Measurements from ENCODE around the gene CACNA2D1.
"Not testable (repeated sequence)": the region's sequence is repeated elsewhere in the genome, so short reads cannot be mapped to it uniquely, and the experiment has no call there.

Gene CACNA2D1

DNA sequence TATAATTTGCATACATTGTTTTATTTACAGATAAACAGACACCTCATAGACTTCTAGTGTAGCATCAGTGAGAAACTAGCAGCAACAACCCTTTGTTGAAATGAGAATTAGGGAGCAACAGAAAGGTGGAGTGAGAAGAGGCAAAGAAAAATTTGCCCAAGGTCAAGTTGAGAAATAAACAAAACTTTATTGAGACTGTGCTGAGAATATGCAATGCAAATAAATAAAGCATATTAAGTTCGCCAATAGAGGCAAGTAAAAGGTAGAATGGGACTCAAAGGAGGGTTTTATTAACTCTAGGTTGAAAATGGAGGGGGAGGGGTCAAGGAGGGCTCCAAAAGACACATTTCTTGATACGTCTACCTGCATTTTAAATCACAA is 49.7 kb downstream of the CACNA2D1 start:
- no peak for DNase-seq (ENCODE audit: low spot score)
- FAIRE-seq: no peak

DNA sequence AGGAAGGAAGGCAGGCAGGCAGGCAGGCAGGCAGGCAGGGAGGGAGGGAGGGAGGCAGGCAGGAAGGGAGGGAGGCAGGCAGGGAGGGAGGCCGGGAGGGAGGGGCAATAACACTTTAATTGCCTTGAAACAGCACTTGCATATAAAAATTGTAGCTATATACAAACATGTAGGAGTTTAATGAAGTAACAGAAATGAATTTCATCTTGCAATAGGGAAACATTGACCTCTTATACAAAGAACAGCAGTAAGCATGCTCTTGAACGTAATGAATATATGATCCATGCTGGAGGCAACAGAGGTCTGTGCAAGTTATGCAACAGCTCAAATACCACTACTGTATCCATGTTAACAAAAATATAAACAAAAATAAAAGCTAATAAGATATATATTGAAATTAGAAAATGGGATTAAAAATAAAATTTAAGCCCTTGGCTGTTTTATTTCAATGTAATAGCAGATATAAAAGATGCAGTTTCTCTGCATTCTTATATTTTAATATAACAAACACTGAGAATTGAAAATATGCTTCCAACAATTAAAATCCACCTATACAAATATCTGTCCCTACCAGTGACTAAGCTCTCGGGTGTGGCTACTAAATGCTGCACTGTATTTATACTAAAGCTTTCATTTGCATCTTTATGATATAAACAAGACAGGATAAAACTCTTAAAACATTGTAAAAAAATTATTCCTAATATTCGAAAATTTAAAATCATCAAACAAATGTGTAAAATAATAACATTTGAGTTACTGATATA is 50.3 kb downstream of the CACNA2D1 start:
- FAIRE-seq (peak; percentile 67), DNase-seq (ENCODE audit: low spot score) (no peak)

DNA sequence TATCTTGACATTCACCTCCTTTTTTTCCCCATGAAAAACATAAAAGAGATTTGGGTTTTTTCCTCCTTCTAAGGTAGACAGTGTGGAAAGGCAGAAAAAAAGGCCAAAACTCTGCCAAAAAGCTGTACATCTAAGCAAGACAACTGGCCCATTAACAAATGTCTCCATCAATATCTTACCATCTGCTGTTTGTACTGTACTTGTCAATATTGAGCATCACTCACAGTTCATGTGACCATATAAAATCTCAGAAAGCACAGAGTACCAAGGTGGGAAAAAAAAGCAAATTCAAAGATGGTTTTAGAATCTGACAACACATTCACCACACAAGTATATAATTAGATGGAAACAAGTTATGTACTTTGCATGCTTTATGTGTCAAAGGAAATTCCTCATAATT is 52.6 kb downstream of the CACNA2D1 start:
- DNase-seq (ENCODE audit: low spot score): no peak
- FAIRE-seq: no peak

- FAIRE-seq: no peak
- DNase-seq (ENCODE audit: low spot score): no peak
Observed at GRCh38 chr7:82389876-82390275, 53.7 kb downstream of the CACNA2D1 start.

DNA sequence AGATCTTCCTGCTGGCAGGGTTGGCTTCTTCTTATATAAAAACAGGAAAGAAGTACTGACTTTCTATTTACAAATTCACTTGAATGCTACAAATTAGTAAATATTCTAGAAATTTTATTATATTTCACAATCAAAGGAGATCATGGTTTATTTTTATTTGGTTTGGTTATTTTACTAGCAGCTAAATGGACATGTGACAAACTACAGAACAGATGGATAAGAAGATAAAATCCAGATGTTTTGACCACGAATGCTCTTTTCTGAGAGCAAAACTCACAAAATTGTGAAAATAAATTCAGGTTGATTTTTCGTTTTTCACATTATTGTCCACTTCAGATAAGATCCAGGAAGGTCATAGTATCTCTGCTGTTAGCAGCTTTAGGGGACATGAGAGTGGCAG is 55.4 kb downstream of the CACNA2D1 start:
- FAIRE-seq (no peak), DNase-seq (ENCODE audit: low spot score) (no peak)

DNA sequence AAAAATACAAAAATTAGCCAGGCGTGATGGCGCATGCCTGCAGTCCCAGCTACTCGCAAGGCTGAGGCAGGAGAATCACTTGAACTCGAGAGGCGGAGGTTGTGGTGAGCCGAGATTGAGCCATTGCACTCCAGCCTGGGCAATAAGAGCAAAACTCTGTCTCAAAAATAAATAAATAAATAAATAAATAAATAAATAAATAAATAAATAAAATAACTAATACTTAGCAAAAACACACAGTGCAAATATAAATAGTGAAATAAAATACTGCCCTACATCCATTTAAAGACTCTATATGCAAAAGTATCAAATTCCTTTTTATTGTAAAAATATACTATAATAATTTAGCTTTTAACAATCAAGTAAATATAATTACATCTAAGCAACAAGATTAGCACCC is 57.0 kb downstream of the CACNA2D1 start:
- DNase-seq (ENCODE audit: low spot score); FAIRE-seq: not testable (repeated sequence)

GRCh38 chr7:82384779-82385178 is 58.8 kb downstream of the CACNA2D1 start:
- no peak for DNase-seq (ENCODE audit: low spot score)
- no peak for FAIRE-seq

DNA sequence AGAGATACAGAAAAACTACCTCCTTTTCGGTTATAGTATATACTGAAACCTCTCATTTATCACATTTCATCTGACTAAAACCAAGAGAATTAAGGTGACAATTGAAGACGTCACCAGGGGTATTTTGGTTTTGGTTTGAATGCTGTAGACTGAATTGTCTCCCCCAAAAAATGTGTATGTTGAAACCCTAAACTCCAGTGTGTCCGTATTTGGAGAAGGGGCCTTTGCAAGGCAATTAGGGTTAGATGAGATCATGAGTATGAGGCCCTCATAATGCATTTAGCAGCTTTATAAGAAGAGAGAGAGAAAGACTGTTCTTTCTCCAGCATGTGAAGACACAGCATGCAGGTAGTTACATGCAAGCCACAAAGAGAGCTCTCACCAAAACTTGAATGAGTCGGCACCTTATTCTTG is 59.5 kb downstream of the CACNA2D1 start:
- FAIRE-seq (no peak), DNase-seq (ENCODE audit: low spot score) (no peak)

DNA sequence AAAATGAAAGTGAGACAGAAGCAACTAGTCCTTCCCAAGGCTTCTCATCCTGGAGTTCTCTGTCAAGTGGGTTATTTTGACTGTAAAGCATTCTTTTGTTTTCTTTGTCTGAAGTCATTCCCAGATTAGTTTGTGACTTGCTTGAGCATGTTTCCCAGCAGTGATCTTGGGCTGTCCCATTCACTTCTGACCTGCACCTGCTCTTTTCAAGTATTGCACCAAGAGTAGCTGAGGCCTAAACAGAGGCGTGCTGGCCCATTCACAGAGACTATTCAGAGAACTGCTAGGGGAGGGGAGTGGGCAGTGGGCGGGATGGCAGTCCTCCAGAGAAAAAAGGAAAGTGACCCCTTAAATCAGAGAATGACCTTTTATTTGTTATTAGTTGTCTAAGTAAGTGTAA is 61.3 kb downstream of the CACNA2D1 start:
- DNase-seq (ENCODE audit: low spot score): no peak
- peak; percentile 52 for FAIRE-seq

DNA sequence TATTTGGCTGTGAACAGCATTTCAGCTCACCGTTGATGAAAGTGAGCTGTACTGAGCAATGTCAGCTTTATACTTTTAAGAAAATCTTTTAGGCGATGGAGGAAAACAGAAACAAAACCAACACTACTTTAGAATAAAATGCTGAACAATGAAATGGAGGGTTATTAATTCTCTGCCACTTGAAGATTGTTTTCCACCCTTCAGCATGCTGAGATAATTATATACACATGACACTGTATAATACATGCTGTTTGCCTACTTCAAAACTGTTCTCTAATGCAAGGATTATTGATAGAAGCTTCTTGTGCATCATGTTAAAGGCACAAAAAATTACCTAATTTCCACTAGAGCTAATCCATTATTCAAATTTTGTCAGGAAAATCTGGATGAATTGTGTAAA is 66.8 kb downstream of the CACNA2D1 start:
- peak; percentile 23 for FAIRE-seq

DNA sequence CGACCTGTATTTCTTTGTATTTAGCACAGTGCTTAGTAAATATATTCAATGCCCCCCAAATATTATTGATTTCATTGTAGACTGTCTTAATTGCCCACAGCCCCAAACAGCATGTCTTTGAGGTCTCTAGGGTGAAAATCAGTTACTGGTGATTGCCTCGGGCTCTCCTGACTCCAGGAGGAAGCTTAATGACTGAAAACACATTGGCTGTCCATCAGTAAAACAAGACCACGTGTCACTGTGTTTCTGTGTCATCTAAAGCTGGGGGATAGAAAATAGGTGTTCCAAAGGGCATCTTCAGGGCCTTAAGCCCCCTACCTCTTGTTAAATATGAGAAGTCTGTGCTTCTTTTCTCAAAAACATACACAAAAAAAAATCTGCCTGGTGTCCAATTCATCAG is 67.9 kb downstream of the CACNA2D1 start:
- FAIRE-seq (no peak), DNase-seq (ENCODE audit: low spot score) (no peak)

More for the DNA sequence above, 66.8 kb downstream of the CACNA2D1 start:
- no peak for DNase-seq (ENCODE audit: low spot score)

- DNase-seq (ENCODE audit: low spot score) (no peak), FAIRE-seq (no peak)
Observed at GRCh38 chr7:82375129-82375528, 68.4 kb downstream of the CACNA2D1 start.

- DNase-seq (ENCODE audit: low spot score) (no peak), FAIRE-seq (peak; percentile 95)
Observed at GRCh38 chr7:82373926-82374635, 69.5 kb downstream of the CACNA2D1 start.

- FAIRE-seq (no peak), DNase-seq (ENCODE audit: low spot score) (no peak)
Observed at GRCh38 chr7:82364671-82365070, 78.9 kb downstream of the CACNA2D1 start.

DNA sequence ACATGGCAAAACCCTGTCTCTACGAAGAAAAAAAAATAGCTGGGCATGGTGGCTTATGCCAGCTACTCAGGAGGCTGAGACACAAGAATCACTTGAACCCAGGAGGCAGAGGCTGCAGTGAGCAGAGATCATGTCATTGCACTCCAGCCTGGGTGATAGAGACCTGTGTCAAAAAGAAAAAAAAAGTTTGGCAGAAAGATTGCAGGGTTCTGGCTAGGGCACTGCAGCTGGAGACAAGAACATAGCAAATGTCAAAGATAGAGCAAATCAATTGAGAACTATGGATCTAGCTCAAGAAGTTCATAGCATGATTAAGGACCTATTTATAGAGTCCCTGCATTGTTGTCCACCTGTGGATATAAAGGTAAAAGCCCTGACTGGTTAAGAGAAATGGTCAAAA is 79.5 kb downstream of the CACNA2D1 start:
- FAIRE-seq (no peak), DNase-seq (ENCODE audit: low spot score) (no peak)

DNA sequence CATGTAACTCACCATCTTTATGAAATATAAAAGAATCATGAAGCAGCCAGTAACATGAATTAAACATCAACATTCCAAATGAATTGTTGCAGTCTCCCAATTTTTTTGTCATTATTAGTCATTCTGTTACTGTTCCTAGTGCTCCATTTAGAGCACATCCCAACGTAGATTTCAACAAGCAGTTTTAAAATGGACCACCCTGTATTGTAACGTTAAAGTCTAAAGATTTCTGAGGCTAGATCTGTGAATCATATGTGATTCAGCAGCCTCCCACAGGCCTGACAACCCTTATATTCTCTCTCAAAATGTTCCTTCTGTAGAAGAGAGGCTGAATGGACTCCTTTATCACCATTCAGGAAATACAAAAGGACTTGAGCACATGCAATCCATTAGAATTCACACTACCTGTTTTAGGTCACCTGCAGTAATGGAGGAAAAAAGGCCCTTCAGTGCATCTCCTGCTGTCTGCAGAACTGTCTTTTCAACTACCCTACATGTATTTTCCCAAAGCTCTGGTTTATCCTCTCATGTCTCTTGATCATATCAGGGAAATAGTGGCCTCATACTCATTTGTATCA is 81.4 kb downstream of the CACNA2D1 start:
- DNase-seq (ENCODE audit: low spot score) (no peak), FAIRE-seq (no peak)

DNA sequence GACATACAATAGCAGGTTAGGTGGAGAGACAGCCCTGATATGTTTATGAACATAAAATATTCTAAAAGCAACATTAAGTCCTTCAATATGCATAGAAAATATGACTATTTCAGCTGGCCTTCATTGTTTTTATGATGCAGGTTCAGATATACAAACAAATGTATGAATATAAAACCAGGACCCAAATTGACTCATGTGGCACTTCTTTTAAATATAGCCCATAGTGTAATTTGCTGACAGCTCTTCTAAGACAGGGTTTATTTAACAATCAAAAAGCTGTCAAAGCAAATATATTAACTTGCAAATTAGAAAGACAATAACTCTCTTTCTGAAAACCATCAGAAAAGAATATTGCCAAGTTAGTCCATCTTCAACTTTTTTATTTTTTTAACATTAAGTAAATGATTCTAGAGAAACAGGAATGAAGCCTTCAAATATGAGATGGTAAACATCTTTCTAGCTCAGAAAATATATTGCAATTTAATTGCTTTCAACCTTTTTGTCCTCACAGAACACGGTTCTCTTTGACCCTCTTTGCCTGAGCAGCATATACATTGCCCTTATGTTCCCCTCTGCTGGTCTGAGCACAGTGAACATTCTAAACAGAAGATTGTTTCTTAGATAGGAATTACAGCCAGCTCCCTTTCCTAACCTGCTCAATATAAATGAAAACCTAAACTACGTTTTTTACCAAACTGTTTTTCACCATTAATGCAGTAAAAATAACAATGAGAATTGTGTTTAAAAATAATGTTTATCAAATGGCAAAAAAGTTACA is 82.8 kb downstream of the CACNA2D1 start:
- no peak for DNase-seq (ENCODE audit: low spot score)
- FAIRE-seq: no peak

GRCh38 chr7:82359426-82359825 is 84.2 kb downstream of the CACNA2D1 start:
- no peak for FAIRE-seq
- DNase-seq (ENCODE audit: low spot score): no peak

DNA sequence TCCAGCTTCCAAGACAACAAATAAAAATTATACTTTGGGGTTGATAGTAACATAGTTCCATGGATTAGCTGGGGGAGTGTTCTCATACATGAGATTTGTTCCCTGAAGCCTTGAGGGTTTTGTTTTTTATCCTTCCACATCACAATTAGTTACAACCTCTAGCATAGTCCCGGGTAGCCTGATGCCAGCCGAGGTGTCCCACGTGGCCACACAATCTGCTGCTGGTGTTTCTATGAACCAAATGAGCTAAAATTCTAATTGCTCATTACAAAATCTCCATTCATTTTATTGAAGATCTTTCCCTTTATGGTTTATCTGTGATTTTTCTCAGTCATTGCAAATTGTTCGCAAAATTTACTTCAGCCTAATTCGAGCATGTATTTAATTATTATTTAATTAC is 84.7 kb downstream of the CACNA2D1 start:
- no peak for DNase-seq (ENCODE audit: low spot score)
- no peak for FAIRE-seq

DNA sequence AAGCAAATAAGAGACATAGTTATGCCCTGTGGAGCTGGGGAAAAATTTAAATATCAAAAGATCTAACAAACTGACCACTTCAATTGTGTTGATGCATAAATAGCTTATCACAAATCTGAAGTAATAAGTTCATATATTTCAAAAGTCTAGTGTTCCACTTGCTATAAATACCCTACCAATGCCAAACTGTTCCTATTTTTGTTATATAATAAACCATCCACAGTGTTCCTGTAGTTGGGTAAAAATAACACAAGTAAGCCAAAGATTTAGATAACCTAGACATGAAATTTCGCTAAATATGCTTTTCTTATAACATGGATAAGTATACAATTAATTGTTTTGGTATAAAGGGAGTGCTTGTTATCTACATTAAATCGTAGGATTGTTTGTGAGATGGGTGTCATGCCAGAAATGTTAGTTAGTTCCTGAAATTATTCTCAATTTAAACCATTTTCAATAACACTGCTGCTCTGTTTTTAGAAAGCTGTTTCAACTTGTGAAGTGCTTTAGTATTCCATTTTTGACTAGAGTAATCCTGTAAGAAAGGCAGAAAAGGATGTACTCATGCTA is 85.5 kb downstream of the CACNA2D1 start:
- FAIRE-seq: no peak
- DNase-seq (ENCODE audit: low spot score): no peak

- no peak for FAIRE-seq
Observed at GRCh38 chr7:82348251-82348650, 95.3 kb downstream of the CACNA2D1 start.

More at GRCh38 chr7:82348251-82348650, 95.3 kb downstream of the CACNA2D1 start:
- no peak for DNase-seq (ENCODE audit: low spot score)

Data from urothelium cell line (cell line).